Measurements from ENCODE around the gene MED27.

Gene MED27

GRCh38 chr9:131853434-131853833, 226.2 kb downstream of the MED27 start:
- H3K9me3 ChIP-seq (ENCODE audit: insufficient read depth, low read depth, low read length), result no peaks in the 10 kb centered on the region
- no peaks in the 10 kb centered on the region for H3K9me2 ChIP-seq (replicated peaks; ENCODE audit: low read depth, low read length)
- no peak overlapping the region for H3K4me3 ChIP-seq (ENCODE audit: low read length, poor library complexity, severe bottlenecking)
- no peaks in the 10 kb centered on the region for H3F3A ChIP-seq (ENCODE audit: low read depth)
- no peak overlapping the region for H3K9ac ChIP-seq (ENCODE audit: low read depth, low read length, poor library complexity, severe bottlenecking)
- H4K20me1 ChIP-seq (ENCODE audit: insufficient read depth, low read length, poor library complexity, severe bottlenecking), result no peaks in the 10 kb centered on the region
- H3K4me2 ChIP-seq (ENCODE audit: low read depth, low read length, poor library complexity, severe bottlenecking), result no peak overlapping the region
- no peaks in the 10 kb centered on the region for H3K36me3 ChIP-seq (ENCODE audit: insufficient read depth, low read length)
- TF ChIP-seq CTCF (conservative IDR thresholded peaks at IDR 0.05; ENCODE audit: low read length), result no peak
- TF ChIP-seq EZH2phosphoT487 (IDR thresholded peaks at IDR 0.05; ENCODE audit: borderline replicate concordance), result no peak
- H3K79me2 ChIP-seq (ENCODE audit: insufficient read depth, low read length), result no peaks in the 10 kb centered on the region
- no peaks in the 10 kb centered on the region for H3K27me3 ChIP-seq (ENCODE audit: insufficient read depth, low read length, poor library complexity, severe bottlenecking)
- H2AFZ ChIP-seq (ENCODE audit: low read length), result no peak overlapping the region
- H3K4me1 ChIP-seq (ENCODE audit: insufficient read depth, low read length, poor library complexity, severe bottlenecking), result no peaks in the 10 kb centered on the region

- H2AFZ ChIP-seq (ENCODE audit: low read length), result no peak overlapping the region
- no peaks in the 10 kb centered on the region for H3F3A ChIP-seq (ENCODE audit: low read depth)
- H3K9me3 ChIP-seq (ENCODE audit: insufficient read depth, low read depth, low read length), result no peaks in the 10 kb centered on the region
- no peaks in the 10 kb centered on the region for H3K4me1 ChIP-seq (ENCODE audit: insufficient read depth, low read length, poor library complexity, severe bottlenecking)
- no peak overlapping the region for H3K4me3 ChIP-seq (ENCODE audit: low read length, poor library complexity, severe bottlenecking)
- TF ChIP-seq CTCF (conservative IDR thresholded peaks at IDR 0.05; ENCODE audit: low read length) (no peak), EZH2phosphoT487 (IDR thresholded peaks at IDR 0.05; ENCODE audit: borderline replicate concordance) (no peak)
- no peaks in the 10 kb centered on the region for H3K9me2 ChIP-seq (replicated peaks; ENCODE audit: low read depth, low read length)
- H3K9ac ChIP-seq (ENCODE audit: low read depth, low read length, poor library complexity, severe bottlenecking), result no peak overlapping the region
- H3K36me3 ChIP-seq (ENCODE audit: insufficient read depth, low read length), result no peaks in the 10 kb centered on the region
- no peaks in the 10 kb centered on the region for H3K79me2 ChIP-seq (ENCODE audit: insufficient read depth, low read length)
- no peak overlapping the region for H3K4me2 ChIP-seq (ENCODE audit: low read depth, low read length, poor library complexity, severe bottlenecking)
- no peaks in the 10 kb centered on the region for H3K27me3 ChIP-seq (ENCODE audit: insufficient read depth, low read length, poor library complexity, severe bottlenecking)
- H4K20me1 ChIP-seq (ENCODE audit: insufficient read depth, low read length, poor library complexity, severe bottlenecking), result no peaks in the 10 kb centered on the region
Measured at GRCh38 chr9:131851414-131851813, 228.3 kb downstream of the MED27 start.

GRCh38 chr9:131849391-131849790, 230.3 kb downstream of the MED27 start:
- Histone ChIP-seq H4K20me1 (ENCODE audit: insufficient read depth, low read length, poor library complexity, severe bottlenecking) (no peaks in the 10 kb centered on the region), H3K9me3 (ENCODE audit: insufficient read depth, low read depth, low read length) (no peaks in the 10 kb centered on the region), H3K9ac (ENCODE audit: low read depth, low read length, poor library complexity, severe bottlenecking) (no peak overlapping the region), H3K79me2 (ENCODE audit: insufficient read depth, low read length) (no peaks in the 10 kb centered on the region), H3K36me3 (ENCODE audit: insufficient read depth, low read length) (no peaks in the 10 kb centered on the region), H2AFZ (ENCODE audit: low read length) (no peak overlapping the region), H3F3A (ENCODE audit: low read depth) (no peaks in the 10 kb centered on the region), H3K4me3 (ENCODE audit: low read length, poor library complexity, severe bottlenecking) (no peak overlapping the region), H3K9me2 (replicated peaks; ENCODE audit: low read depth, low read length) (no peaks in the 10 kb centered on the region), H3K4me2 (ENCODE audit: low read depth, low read length, poor library complexity, severe bottlenecking) (no peak overlapping the region), H3K27me3 (ENCODE audit: insufficient read depth, low read length, poor library complexity, severe bottlenecking) (no peaks in the 10 kb centered on the region), H3K4me1 (ENCODE audit: insufficient read depth, low read length, poor library complexity, severe bottlenecking) (no peaks in the 10 kb centered on the region)
- TF ChIP-seq CTCF (conservative IDR thresholded peaks at IDR 0.05; ENCODE audit: low read length) (no peak), EZH2phosphoT487 (IDR thresholded peaks at IDR 0.05; ENCODE audit: borderline replicate concordance) (no peak)
